ENCODE measurements around the gene DCAF11. TPM values are rescaled to one million over a fixed set of nuclear protein-coding genes. Genes with fewer than 3 reads are reported as not detected.

The DCAF11 gene
- total and polyA plus RNA-seq, 10 donors, result 28.7 to 110 (median 76.7) TPM

DNA sequence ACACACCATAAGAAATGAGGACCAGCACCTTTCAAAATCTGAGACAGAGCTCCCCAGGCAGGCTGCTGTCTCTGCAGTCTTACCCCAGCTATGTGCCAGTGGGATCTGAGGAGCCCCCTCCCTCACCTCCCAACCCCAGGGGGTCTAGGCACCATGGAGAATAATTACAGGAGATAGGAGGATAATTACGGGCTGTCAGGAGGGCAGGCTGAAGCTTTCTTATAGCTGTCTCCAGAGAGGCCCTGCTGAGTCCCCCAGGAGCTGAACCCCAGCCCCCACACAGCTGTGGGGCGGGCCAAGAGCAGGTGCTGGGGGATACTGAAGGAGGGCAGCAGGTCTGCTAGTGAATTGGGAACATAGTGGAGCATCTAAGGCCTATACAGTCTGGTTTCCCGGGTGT lies 36.4 kb upstream of the DCAF11 start:
- Histone ChIP-seq H3K36me3 (no peaks in the 10 kb centered on the region), H3K27me3 (replicated peaks in 1 of 7) (peaks cover 0 to 16% (median 0%) of the 10 kb centered on the region in 7 donors), H3K4me1 (peaks cover 10 to 42% (median 20%) of the 10 kb centered on the region in 6 donors), H3K9me3 (no peaks in the 10 kb centered on the region), H3K27ac (no peak overlapping the region), H3K4me3 (no peak overlapping the region)
- intact Hi-C loops (cut with DNase I; ENCODE audit: low total_unique reads), result no loop called here
- no peak for DNase-seq
- WGBS, 5 donors, result 74 to 87% (median 84%) methylated on average over 3 of the region's 3 CpGs
- TF ChIP-seq POLR2A (IDR thresholded peaks at IDR 0.05) (no peak), CTCF (IDR thresholded peaks at IDR 0.05 in 8 of 11, conservative IDR thresholded peaks at IDR 0.05 in 3 of 11) (no peak), POLR2AphosphoS5 (IDR thresholded peaks at IDR 0.05) (no peak)

GRCh38 chr14:24079491-24080141 lies 35.0 kb upstream of the DCAF11 start:
- intact Hi-C loops (cut with DNase I; ENCODE audit: low total_unique reads), result no loop called here

GRCh38 chr14:24080142-24080530 lies 34.4 kb upstream of the DCAF11 start:
- H3K27ac ChIP-seq, result peak overlapping the region in 2 of 8 donors; percentile 89 to 90
- TF ChIP-seq POLR2AphosphoS5 (IDR thresholded peaks at IDR 0.05), result no peak
- no peak for TF ChIP-seq CTCF (IDR thresholded peaks at IDR 0.05 in 8 of 11, conservative IDR thresholded peaks at IDR 0.05 in 3 of 11)
- no peak for TF ChIP-seq POLR2A (IDR thresholded peaks at IDR 0.05)
- H3K36me3 ChIP-seq, result no peaks in the 10 kb centered on the region
- intact Hi-C loops (cut with DNase I; ENCODE audit: low total_unique reads), result no loop called here
- H3K4me3 ChIP-seq, result no peak overlapping the region
- 69 to 81% (median 76%) methylated on average over 6 of the region's 6 CpGs for WGBS, 5 donors
- H3K4me1 ChIP-seq, result peaks cover 10 to 41% (median 20%) of the 10 kb centered on the region in 6 donors
- peaks cover 0 to 16% (median 0%) of the 10 kb centered on the region in 7 donors for H3K27me3 ChIP-seq (replicated peaks in 1 of 7)
- H3K9me3 ChIP-seq, result no peaks in the 10 kb centered on the region
- DNase-seq, result no peak

More at GRCh38 chr14:24079491-24080141, 35.0 kb upstream of the DCAF11 start:
- 85 to 95% (median 85%) methylated on average over 9 of the region's 9 CpGs for WGBS, 5 donors
- Histone ChIP-seq H3K4me1 (peaks cover 10 to 42% (median 20%) of the 10 kb centered on the region in 6 donors), H3K9me3 (no peaks in the 10 kb centered on the region), H3K4me3 (no peak overlapping the region), H3K36me3 (no peaks in the 10 kb centered on the region), H3K27me3 (replicated peaks in 1 of 7) (peaks cover 0 to 16% (median 0%) of the 10 kb centered on the region in 7 donors), H3K27ac (no peak overlapping the region)
- no peak for TF ChIP-seq CTCF (IDR thresholded peaks at IDR 0.05 in 8 of 11, conservative IDR thresholded peaks at IDR 0.05 in 3 of 11)
- TF ChIP-seq POLR2A (IDR thresholded peaks at IDR 0.05), result no peak
- no peak for TF ChIP-seq POLR2AphosphoS5 (IDR thresholded peaks at IDR 0.05)
- DNase-seq, result no peak

DNA sequence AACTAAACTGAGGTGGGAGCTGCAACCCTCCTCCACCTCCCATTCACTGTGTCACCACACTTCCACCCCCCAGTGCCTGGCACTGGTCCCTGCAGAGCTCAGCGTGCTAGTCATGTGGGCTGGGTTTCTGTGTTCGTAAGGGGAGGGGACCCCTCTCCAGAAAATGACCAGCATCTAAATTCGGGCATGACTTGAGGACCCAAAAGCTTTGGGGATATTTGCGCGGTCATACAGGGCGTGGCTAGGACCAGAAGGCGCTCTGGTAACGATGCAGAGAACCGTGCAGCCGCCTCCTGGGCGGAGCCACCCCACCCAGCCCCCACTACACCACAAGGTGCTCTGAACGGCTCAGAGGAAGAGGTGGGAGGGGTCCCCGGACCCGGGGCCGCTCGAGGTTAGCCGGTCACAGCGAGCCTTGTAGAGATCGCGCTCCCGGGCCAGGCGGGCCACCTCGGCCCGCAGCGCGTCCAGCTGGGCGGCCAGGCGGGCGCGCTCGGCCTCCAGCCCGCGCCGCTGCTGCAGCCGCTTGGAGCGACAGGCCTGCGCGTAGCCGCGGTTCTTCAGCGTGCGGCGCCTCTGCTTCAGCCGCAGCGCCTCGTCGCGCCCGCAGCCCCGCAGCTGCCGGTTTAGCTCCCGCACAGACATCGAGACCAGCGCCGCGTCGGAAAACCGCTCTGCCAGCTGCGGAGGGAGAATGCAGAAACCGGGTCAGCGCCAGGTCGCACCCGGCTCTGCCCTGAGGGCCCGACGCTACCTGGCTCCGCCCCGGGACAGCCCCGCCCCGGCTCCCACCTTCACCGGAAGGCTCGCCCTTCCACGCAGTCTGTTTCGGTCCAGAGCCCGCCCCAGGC lies 33.5 kb upstream of the DCAF11 start:
- TF ChIP-seq POLR2AphosphoS5 (IDR thresholded peaks at IDR 0.05) (peak; percentile 83 to 87 (median 85)), CTCF (IDR thresholded peaks at IDR 0.05 in 8 of 11, conservative IDR thresholded peaks at IDR 0.05 in 3 of 11) (peak in 1 of 11 experiments; percentile 13), POLR2A (IDR thresholded peaks at IDR 0.05) (peak in 1 of 3 donors; percentile 5)
- Histone ChIP-seq H3K9me3 (no peaks in the 10 kb centered on the region), H3K36me3 (no peaks in the 10 kb centered on the region), H3K4me3 (peak overlapping the region; percentile 61 to 86 (median 71)), H3K4me1 (peaks cover 10 to 31% (median 18%) of the 10 kb centered on the region in 6 donors), H3K27ac (peak overlapping the region; percentile 35 to 91 (median 87)), H3K27me3 (replicated peaks in 1 of 7) (peaks cover 0 to 16% (median 0%) of the 10 kb centered on the region in 7 donors)
- WGBS, 5 donors, result 0 to 1% (median 0%) methylated on average over 35 to 74 of the region's 74 CpGs
- intact Hi-C loops (cut with DNase I; ENCODE audit: low total_unique reads), result no loop called here
- DNase-seq, result peak; percentile 94
